GM21390 (cell line): ENCODE measurements around the gene DBX1.
"Not testable (repeated sequence)": the region's sequence is repeated elsewhere in the genome, so short reads cannot be mapped to it uniquely, and the experiment has no call there.

Experiments used
- ATAC-seq: cut with Tn5 transposase; IDR thresholded peaks from one replicate; pipeline ENCODE4 v1.9.1; 2021; ENCODE audit not compliant: unreplicated experiment

The DBX1 gene

GRCh38 chr11:20160425-20161229, at the start of gene DBX1:
TSS of gene DBX1 (minus strand) at chr11:20160475. CDS start at chr11:20160324, 151 bp downstream.
- no peak for ATAC-seq

GRCh38 chr11:20208622-20209111, 48.4 kb upstream of the DBX1 start:
- no peak for ATAC-seq

- ATAC-seq: no peak
Measured at GRCh38 chr11:20207781-20208621, 47.7 kb upstream of the DBX1 start.

GRCh38 chr11:20205807-20206206, 45.5 kb upstream of the DBX1 start:
- ATAC-seq: no peak

GRCh38 chr11:20204681-20205080, 44.4 kb upstream of the DBX1 start:
- ATAC-seq: no peak

- no peak for ATAC-seq
Measured at GRCh38 chr11:20203831-20204230, 43.6 kb upstream of the DBX1 start.

GRCh38 chr11:20201231-20201630, 41.0 kb upstream of the DBX1 start:
- no peak for ATAC-seq

GRCh38 chr11:20200331-20200955, 40.2 kb upstream of the DBX1 start:
- not testable (repeated sequence) for ATAC-seq

- ATAC-seq: peak; percentile 69
Measured at GRCh38 chr11:20197881-20198280, 37.6 kb upstream of the DBX1 start.

GRCh38 chr11:20194470-20194869, 34.2 kb upstream of the DBX1 start:
- no peak for ATAC-seq

GRCh38 chr11:20193307-20193706, 33.0 kb upstream of the DBX1 start:
- no peak for ATAC-seq

- no peak for ATAC-seq
Measured at GRCh38 chr11:20192641-20193040, 32.4 kb upstream of the DBX1 start.

- ATAC-seq: no peak
Measured at GRCh38 chr11:20192151-20192550, 31.9 kb upstream of the DBX1 start.

- ATAC-seq: no peak
Measured at GRCh38 chr11:20178976-20179375, 18.7 kb upstream of the DBX1 start.

- no peak for ATAC-seq
Measured at GRCh38 chr11:20177136-20177535, 16.9 kb upstream of the DBX1 start.

GRCh38 chr11:20172721-20173447, 12.6 kb upstream of the DBX1 start:
- no peak for ATAC-seq

- ATAC-seq: no peak
Measured at GRCh38 chr11:20163783-20164481, 3.7 kb upstream of the DBX1 start.

GRCh38 chr11:20162824-20163782, 2.8 kb upstream of the DBX1 start:
- ATAC-seq: no peak
